AG08395 (cell line): ENCODE measurements around the gene PDZRN4.
"Not testable (repeated sequence)": the region's sequence is repeated elsewhere in the genome, so short reads cannot be mapped to it uniquely, and the experiment has no call there.

ENCODE experiments used
- DNase-seq: peaks from one replicate; pipeline ENCODE4 v3.0.0; 2012; ENCODE audit warnings: mixed read lengths, low spot score

PDZRN4 gene

DNA sequence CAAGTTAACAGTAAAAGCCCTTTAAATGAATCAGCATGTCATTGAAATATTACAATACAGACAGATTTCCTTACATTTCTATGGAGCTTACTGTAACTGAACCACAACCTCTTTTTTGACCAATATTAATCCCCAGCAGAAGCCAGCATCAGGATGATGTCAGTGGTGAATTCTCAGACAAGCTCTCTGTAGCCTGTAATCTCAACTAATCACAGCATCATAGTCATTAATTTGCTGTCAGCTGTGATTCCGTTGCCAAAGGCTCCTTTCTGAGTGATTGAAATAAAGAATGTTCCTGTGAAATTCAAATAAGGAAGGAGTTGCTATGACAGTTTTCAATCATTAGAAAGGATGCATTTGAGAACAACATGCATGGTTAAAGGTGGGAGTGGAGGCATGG lies 323.1 kb downstream of the PDZRN4 start:
- DNase-seq = no peak

DNA sequence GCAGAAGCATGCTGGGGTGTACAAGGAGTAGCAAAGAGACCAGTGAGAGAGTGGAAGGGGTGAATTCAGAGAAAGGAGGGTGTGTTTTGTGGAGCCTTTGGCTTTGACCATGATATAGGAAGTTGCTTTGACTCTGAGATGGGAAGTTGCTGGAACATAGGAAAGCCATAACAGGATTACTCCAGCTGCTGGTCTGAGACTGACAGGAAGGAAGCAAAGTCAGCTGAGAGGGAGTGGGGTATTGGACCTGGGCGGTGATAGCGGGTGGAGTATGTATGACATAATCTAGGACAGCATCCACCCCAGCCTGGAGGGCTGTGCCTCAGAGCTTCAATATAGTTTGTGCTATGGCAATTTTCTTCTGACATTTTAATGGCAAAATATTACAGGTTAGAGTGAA lies 324.4 kb downstream of the PDZRN4 start:
- DNase-seq = no peak

DNA sequence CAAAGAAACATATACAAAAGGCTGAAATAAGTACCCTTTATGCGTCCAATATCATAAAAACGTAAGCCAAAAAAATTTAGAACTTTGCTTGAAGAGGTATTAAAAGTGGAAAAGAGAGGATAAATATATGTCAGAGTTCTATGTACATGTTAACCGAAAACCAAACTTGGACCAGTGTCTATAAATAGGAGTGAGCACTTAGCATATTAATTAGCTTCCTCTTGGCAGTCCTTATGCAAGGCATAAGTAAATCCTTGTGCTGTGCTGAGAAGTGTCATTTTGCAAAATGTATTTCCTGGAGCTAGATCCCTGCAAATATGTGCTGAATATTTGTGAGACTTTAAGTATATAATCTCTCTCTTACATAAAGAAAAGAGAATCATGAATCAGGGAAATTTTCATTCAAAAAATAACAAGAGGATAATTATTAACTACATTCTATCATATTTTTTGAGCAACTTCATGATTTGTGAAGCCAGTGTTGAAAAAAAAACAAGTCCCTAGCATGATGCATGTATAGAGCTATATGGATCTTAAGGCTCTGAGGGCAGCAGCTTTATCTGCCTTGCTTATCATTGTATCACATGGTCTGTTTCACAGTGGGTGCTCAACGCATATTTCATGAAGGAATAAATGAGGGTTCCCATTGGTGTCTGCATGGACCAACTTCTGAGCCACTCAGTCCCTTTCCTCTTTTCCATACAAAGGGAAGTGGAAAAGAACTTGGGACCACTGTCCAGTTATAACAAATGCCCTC lies 326.1 kb downstream of the PDZRN4 start:
- no peak for DNase-seq

DNA sequence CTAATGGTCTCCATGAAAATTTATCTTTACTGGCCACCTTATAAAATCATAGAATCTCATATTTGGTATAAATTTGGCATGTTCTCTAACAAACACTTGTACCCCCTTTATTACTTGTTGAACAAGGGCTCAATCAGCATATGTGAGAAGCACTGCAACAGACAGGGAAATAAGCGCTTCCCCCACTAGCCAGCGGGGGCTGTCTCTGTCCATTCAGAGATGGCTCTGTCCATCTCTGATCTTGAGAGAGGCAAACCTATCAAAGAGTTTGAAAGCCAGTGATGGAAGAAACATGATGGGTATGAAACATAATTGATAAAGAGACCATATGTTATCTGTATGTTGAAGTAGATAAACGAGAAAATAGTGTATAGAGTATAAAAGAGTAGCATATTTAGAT lies 326.8 kb downstream of the PDZRN4 start:
- DNase-seq = no peak

DNA sequence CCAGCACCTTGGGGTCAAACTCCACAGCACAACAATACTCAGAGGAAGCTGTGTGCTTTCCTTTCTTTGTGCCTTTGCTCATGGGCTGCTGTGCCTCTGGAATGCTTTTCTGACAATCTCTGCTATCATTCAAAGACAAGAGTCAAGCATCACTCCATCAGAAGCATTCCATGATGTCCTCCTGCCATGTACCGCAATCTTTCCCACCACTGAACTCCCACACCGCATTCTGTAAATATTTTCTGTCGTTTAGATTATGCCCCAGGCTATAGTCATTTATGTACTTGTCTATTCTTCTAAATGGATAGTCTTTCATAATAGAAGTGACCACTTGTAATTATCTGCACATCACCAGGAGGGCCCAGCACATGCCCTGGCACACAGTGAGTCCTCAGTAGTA lies 327.8 kb downstream of the PDZRN4 start:
- DNase-seq = no peak

DNA sequence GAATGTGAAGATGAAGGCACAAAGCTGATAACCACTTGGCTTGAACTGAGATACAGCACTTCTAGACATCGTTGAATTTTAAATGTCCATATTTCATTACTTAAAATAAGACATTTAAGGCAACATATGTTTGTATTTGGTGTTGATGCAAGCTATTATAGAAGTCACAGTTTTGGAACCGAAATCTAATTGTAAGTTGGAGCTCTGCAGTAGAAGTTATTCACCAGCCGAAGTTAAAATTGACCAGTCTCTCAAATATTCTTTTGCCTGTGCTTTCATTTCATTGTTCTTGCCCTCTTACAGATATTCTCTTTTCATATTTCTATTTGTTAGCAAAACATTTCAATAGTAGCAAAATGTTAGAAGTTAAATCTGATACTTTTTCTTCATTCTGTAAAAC lies 332.7 kb downstream of the PDZRN4 start:
- DNase-seq = no peak

DNA sequence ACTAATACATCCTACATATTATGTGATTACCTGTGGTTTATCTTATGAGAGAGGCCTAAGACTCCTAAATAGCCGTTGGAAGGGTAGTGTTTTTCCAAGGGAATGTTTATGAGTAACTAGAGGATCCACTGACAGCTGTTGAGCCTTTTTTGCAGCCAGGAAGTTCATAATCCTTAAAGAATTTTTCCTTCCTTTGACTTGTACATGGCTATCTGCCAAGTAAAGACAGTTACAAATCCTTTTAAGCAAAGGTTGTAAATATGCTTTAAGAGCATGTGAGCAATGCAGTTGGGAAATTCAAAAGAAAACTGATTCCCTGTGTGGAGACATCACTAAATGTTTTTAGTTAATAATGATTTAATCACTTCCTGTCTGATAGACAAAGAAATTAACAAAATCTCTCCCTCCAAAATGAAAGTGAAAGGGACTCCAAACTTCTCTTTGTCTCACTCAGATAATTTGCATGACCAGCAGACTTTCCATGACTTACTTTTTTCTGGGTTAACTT lies 333.8 kb downstream of the PDZRN4 start:
- DNase-seq = peak; percentile 55

DNA sequence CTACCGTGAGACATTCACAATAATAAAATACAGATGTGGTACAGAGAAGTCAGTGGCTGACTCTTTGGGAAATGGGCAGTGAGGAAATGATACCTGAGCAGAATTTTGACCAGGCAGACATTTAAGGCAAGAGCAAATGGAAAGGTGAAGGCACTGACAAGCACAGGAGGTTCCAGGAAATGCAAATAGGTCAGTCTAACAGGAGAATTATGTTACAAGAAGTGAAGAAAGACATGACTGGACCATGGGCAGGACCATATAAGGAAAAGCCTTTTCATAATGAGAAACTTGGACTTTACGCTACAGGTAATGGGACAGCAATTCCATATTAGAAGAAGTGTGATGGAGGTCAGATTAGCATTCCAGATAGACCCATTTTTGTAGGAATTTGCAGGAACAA lies 338.9 kb downstream of the PDZRN4 start:
- DNase-seq = no peak

DNA sequence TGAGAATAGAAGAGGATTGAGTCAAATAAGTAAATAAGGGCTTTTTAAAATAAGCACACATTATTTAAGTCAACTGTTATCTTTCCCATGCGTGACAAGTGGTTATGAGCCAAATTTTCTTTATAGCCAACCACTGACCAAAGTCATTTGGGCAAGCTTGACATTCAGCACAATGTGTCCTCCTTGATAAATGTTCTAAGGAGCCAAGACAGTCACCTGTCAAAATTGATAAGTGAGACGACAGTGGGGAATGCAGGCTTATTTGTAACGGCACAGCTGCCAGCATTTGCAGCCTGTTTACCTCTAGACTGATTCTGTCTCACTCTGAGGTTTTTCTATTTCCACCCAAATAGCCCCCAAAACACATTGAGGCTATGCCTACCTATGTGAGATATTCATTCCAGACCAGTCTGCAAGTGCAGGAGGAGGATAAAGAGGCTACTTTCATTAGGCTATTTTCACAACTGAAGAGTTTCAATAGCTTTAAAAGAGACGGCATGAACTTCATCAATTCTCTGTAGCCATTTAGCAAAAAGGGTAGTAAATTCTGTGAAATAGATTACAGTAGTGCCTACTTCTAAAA lies 339.5 kb downstream of the PDZRN4 start:
- no peak for DNase-seq

DNA sequence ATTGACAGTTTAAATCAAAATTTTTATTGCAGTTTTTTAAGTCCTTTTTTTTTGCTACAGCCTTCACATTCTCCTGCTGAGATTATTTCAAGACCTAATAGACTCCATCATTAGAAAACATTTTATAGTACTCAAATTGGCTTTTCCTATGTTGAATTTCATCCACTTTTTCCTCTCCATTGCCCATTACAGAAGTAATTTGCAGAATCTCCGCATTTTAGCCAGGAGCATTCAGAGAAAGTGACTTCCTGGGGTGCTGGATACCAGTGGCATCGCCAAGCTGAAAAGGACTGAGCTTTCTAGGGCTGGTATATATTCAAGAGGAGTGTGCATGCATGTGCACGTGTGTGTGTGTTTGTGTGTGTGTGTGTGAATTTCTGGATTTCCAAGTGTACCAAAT lies 340.8 kb downstream of the PDZRN4 start:
- DNase-seq = no peak

DNA sequence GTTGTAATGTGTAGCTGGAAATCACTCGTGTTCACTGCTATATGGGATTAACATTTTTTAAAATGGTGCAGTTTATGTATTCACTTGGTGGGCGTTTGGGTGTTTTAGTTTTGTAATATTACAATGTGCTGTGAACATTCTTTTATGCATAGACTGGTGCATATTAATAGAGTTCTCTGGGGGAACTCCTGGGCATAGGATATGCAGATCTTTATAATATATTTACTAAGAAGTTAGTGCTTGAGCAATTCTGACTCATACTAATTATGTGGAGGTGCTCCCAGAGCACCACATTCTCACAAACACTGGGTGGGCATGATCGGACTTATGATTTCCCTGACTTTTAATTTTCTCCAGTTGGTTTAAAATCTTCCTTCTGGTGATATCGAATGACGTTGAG lies 342.3 kb downstream of the PDZRN4 start:
- DNase-seq = no peak

DNA sequence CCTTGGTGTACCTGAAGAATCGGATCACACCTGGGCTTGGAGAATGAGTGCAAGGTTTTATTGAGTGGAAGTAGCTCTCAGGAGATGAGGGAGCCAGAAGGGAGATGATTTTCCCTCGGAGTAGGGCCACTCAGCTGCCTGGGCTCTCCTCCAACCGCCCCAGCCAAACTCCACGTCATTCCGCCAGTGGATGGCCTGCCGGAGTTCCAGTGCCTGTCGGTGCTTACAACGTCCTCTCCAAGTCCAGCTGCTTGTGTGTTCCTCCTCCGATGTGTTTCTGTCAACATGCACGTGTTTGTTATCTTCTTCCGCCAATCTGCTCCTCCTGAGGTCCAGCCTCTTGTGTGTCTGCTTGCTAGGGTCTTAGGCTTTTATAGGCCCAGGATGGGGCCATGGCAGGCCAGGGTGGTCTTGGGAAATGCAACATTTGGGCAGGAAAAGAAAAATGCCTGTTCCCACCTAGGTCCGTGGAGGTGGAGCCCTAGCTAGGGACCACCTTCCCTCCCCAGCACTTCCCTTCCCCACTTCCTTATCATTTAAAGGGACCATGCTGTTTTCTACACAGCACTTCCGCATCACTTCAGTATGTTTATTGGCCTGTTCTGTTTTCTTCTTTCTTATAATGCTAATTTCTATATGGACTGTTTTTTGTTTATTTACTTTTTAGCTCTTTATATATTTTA lies 343.2 kb downstream of the PDZRN4 start:
- DNase-seq = no peak

DNA sequence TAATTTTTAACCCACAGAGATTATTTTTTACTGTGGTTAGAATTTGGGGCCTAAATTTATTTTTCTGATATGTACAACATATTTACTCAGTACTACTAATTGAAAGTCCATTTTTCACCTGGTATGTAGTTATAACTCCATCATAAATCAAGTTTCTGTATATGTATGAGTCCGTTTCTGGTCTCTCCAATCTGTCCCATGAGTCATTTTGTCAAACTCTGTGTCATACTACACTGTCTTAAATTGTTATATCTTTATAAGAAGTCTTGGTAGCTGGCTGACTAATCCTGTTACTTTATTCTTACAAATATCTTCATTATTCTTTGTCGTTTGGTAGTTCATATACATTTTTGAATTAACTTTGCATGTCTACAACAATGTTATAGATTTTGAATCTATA lies 344.0 kb downstream of the PDZRN4 start:
- no peak for DNase-seq

DNA sequence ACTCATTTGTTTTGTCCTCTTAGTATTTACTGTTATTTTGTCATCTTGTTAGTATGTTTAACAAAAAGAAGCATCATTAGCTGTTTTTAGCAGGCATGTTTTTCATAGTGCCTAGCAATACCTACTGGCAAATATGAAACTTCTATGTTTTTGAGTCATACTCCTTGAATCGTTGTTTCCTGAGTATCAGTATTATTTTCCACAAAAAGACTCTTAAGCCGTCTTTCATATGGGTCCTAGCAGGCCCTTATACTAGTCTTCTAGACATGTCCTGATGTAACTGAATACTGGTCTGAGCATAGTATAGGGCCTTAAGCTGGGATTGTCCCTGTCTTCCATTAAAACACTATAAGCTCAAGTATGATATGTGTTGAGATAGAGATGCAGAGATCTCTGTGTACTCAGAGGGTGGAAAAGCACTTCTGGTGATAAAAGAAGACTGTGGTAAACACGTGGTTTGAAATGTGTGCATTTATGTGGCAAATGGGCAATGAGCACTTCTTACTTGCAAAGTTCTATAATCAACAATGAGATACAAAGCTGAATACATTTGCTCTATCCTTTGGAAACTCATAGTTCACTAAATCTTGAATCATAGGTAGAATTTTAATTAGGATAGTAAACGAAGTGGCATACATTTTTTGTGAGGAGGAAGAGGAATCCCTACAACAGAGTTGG lies 348.8 kb downstream of the PDZRN4 start:
- no peak for DNase-seq

DNA sequence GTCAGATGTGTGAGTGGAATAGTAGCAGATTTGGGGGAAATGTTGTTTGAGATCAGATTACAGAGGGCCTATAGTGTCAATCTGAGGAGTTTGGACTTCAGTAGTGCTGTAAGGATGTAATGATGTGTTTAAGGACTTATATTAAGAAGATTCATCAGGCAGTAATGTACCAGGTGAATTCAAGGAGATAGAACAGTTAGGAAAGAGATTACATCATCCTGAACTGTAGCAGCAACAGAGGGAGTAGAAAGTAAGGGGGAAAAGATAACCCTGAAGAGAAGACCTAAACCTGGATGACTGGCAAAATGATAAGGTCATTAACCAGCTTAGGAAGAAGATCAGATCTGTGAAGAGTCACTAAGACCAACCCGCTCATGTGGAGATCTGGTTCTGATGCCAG lies 349.4 kb downstream of the PDZRN4 start:
- DNase-seq = no peak

DNA sequence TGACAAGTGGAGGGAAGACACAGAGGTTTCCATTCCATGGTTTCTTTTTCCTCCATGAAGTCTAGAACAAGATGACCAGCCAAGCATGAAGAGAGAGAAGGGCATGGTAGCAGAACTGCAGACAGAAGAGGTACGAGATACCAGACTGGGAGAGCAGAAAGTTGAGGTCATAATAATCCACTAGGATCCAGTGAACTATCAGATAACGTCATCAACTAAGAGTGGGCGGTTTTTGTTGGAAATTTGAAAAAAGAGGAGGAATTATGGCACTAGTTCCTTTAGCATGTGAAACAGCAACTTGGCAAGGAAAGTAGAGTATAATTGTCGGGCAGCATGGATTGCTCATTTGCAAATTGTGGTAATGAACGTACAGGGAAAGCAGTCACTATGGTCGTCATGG lies 357.6 kb downstream of the PDZRN4 start:
- no peak for DNase-seq

DNA sequence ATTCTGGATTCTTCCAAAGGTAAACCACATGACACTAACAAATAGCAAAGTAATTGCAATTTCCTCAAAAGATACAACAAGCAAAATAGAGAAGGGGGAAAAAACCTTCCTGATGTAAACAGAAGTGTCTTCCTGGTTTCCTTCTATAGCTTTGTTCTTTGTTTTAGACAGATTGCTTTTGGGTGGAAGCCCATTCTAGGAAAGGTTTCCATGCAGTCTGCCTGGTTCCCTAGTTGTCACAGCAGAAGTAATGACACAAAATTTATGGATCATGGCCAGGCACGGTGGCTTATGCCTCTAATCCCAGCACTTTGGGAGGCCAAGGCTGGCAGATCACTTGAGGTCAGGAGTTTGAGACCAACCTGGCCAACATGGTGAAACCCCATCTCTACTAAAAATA lies 359.0 kb downstream of the PDZRN4 start:
- DNase-seq = not testable (repeated sequence)

DNA sequence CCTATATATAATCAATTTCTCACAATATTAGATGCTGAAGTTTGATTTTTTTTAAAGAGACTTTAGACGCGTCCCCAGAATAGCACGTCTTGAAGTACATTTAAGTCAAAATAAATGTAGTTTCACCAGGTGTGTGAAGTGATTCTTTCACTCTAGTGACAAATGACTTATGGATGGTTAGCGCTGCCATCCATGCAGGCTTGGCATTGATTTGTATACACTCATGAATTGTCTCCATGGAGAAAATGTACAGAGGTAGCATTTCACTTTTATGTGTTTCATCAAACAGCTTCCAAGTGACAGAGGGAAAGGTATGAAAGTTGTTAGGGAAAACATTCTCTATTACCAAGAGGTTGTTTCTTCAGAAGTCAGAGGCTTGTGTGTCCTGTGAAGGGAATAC lies 360.8 kb downstream of the PDZRN4 start:
- no peak for DNase-seq

DNA sequence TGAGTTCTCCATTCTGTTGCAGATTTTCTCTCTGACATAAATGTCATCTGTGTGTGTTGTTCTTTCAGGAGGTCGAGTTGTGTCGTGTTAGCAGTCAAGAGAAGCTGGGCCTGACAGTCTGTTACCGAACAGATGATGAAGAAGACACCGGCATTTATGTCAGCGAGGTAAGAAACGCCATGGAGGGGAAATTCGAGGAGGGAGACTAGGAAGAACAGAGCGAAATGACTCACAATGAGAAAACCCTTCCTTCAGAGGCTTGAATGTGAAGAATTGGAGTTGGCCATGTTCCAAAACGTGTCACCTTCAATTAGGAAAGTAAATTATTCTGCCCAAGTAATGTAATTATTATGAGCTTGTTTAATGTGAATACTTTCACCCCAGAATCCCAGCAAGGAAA lies 364.5 kb downstream of the PDZRN4 start:
- DNase-seq = no peak

DNA sequence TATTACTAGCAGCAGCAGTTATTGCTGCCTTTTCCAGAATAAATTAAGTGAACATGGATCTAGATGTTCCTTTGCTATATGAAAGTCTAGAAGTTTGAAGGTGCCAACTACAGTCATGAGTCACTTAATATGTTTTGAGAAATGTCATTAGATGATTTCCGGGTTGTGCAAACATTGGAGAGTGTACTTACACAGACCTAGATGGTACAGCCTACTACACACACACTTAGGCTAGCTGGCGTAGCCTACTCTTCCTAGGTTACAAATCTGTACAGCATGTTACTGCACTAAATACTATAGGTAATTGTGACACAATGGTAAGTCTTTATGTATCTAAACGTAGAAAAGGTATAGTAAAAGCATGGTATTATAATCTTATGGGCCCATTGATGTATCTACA lies 368.1 kb downstream of the PDZRN4 start:
- no peak for DNase-seq

DNA sequence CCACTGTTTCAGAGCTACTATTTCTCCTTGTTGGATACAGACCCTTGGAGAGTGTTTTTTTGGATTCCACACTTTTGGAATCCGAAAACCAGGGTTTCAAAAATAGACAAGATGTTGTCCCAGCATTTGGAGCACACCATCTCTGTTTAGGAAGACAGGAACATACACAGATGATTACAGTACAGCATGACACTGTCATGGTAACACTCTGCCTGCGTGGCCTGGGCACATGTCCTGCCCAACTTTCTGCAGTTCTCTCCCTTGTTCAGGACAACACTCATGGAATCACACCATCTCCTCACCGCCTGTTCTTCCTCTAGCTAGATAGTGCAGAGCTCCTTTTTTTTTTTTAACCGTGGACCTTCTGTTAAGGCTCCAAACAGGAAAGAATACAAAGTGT lies 369.2 kb downstream of the PDZRN4 start:
- DNase-seq = no peak

DNA sequence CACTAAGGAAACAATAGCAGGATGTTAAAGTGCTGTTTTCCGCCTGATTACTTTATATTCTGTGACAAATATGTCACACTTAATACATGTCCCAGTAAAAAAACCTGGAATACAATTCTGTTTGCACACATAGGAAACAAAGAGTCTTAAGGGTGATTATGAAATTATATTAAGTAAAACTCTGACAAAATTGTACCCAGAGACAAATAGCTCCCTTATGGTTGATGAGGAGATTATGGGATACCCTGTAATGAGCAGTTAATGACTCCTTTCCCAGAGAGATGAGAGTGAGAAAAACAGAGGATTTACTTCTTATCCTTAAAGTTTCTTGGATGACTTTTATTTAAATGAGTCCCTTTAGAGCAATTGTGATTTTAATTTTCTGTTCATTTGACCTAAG lies 370.6 kb downstream of the PDZRN4 start:
- DNase-seq = no peak

DNA sequence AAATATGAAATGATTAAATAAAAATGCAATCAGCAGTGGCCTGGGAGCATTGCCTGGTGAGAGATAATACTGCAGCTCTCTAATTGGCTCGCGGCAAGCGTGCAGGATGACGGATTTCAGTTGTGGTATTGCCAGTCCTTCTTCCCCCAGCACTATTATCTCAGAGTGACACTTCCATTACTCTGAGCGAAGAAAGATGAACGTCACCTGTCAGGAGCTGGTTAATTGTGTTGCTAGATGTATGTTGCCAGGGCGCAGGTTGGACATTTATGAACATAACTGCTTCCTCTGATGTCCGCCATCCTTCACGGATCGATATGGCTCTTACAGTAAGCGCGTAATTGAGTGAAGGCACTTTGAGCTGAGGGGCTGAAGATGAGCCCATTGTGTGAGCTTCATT lies 374.9 kb downstream of the PDZRN4 start:
- DNase-seq = no peak
